Ishikawa (cell line): ENCODE results near the gene VANGL1.

Experiments
- CEBPB ChIP-seq: IDR thresholded peaks from 2 replicates; pipeline ENCODE4 v1.6.1; 2012
- CREB1 ChIP-seq: IDR thresholded peaks from 2 replicates; pipeline ENCODE4 v1.6.1; 2012; ENCODE audit warnings: low read depth
- EGR1 ChIP-seq: IDR thresholded peaks from 2 replicates; pipeline ENCODE4 v1.6.1; 2012
- EP300 ChIP-seq: IDR thresholded peaks from 2 replicates; pipeline ENCODE4 v1.6.1; 2012; ENCODE audit warnings: borderline replicate concordance
- FOXM1 ChIP-seq: IDR thresholded peaks from 2 replicates; pipeline ENCODE4 v1.6.1; 2012; ENCODE audit warnings: low read depth, borderline replicate concordance
- MAX ChIP-seq: IDR thresholded peaks from 2 replicates; pipeline ENCODE4 v1.6.1; 2012
- NFIC ChIP-seq: IDR thresholded peaks from 2 replicates; pipeline ENCODE4 v1.6.1; 2012
- RAD21 ChIP-seq: IDR thresholded peaks from 2 replicates; pipeline ENCODE4 v1.6.1; 2012; ENCODE audit warnings: low read depth
- REST ChIP-seq: IDR thresholded peaks from 2 replicates; pipeline ENCODE4 v1.6.1; 2012; ENCODE audit warnings: low read depth, mild to moderate bottlenecking
- TAF1 ChIP-seq: IDR thresholded peaks from 2 replicates; pipeline ENCODE4 v1.6.1; 2012; ENCODE audit warnings: low read depth, mild to moderate bottlenecking
- TCF12 ChIP-seq: IDR thresholded peaks from 2 replicates; pipeline ENCODE4 v1.6.1; 2012; ENCODE audit warnings: low read depth
- TEAD4 ChIP-seq: IDR thresholded peaks from 2 replicates; pipeline ENCODE4 v1.6.1; 2012
- USF1 ChIP-seq: IDR thresholded peaks from 2 replicates; pipeline ENCODE4 v1.6.1; 2012
- YY1 ChIP-seq: IDR thresholded peaks from 2 replicates; pipeline ENCODE4 v1.6.1; 2012; ENCODE audit warnings: low read depth
- ZBTB7A ChIP-seq: IDR thresholded peaks from 2 replicates; pipeline ENCODE4 v1.6.1; 2012; ENCODE audit warnings: low read depth

Gene VANGL1

GRCh38 chr1:115680730-115681111 lies 39.0 kb downstream of the VANGL1 start:
- TF ChIP-seq YY1 (no peak), REST (no peak), EP300 (no peak), ZBTB7A (no peak), FOXM1 (no peak), TAF1 (no peak)

- TF ChIP-seq USF1 (no peak), CREB1 (no peak), CEBPB (no peak), REST (no peak), EP300 (no peak), TAF1 (no peak), TCF12 (no peak), EGR1 (no peak), RAD21 (no peak), MAX (no peak)
Observed at GRCh38 chr1:115682792-115683191, 41.0 kb downstream of the VANGL1 start.

- TF ChIP-seq TEAD4 (no peak), MAX (no peak)
Observed at GRCh38 chr1:115685029-115685705, 43.4 kb downstream of the VANGL1 start.

GRCh38 chr1:115687744-115688143 lies 46.0 kb downstream of the VANGL1 start:
- TF ChIP-seq NFIC = no peak
- no peak for TF ChIP-seq EP300
- no peak for TF ChIP-seq CREB1
- no peak for TF ChIP-seq MAX

- TF ChIP-seq TEAD4 = no peak
- TF ChIP-seq FOXM1 = no peak
- no peak for TF ChIP-seq ZBTB7A
- no peak for TF ChIP-seq RAD21
- TF ChIP-seq YY1 = no peak
- no peak for TF ChIP-seq REST
- no peak for TF ChIP-seq MAX
- TF ChIP-seq CEBPB = no peak
- no peak for TF ChIP-seq NFIC
- no peak for TF ChIP-seq EGR1
Observed at GRCh38 chr1:115690972-115691371, 49.2 kb downstream of the VANGL1 start.
